C4-2B (cell line): ENCODE measurements around the gene CA11.
A peak's percentile ranks its signal among the peaks of the same experiment; 100 is the strongest.

ENCODE experiments used
- H3K27ac ChIP-seq: fragments of 450-650 bp; 2 replicates; pipeline ENCODE4 v1.5.1; 2017
- CTCF ChIP-seq: fragments of 450-650 bp; conservative IDR thresholded peaks from 2 replicates; pipeline ENCODE4 v1.5.1; 2017; ENCODE audit warnings: mild to moderate bottlenecking
- ZFX ChIP-seq: fragments of 450-650 bp; IDR thresholded peaks from 2 replicates; pipeline ENCODE4 v1.6.1; 2017

The CA11 gene

DNA sequence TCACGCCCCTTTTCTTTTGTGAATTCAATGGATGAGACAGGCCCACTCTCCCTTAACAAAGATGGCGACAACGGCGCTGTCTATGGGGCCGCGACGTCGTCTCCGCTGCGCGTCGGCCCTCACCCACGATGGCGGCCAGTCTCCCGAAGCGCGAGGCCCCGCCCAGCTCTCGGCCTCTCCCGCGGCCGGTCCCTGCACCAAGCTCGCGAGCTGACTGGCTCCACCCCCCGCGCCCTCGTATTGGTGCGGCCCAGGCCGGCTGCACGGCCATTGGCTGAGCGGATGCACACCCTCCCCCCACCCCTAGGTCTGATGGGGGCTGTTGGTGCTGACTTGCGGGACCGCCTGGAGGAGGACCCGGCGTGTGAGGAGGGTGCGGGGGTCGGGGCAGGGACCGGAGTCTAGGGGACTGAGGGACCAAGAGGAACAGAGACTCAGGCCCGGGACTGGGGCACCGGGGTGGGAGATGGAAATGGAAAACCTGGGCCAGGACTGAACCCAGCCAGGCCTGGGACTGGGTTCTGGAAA, 21.9 kb downstream of the CA11 start:
- no peak for TF ChIP-seq ZFX
- no peak for TF ChIP-seq CTCF
- peak overlapping the region; percentile 71 for H3K27ac ChIP-seq

- peak overlapping the region; percentile 71 for H3K27ac ChIP-seq
- TF ChIP-seq CTCF: no peak
- no peak for TF ChIP-seq ZFX
These were observed 22.4 kb downstream of the CA11 start for GRCh38 chr19:48623556-48624066.

DNA sequence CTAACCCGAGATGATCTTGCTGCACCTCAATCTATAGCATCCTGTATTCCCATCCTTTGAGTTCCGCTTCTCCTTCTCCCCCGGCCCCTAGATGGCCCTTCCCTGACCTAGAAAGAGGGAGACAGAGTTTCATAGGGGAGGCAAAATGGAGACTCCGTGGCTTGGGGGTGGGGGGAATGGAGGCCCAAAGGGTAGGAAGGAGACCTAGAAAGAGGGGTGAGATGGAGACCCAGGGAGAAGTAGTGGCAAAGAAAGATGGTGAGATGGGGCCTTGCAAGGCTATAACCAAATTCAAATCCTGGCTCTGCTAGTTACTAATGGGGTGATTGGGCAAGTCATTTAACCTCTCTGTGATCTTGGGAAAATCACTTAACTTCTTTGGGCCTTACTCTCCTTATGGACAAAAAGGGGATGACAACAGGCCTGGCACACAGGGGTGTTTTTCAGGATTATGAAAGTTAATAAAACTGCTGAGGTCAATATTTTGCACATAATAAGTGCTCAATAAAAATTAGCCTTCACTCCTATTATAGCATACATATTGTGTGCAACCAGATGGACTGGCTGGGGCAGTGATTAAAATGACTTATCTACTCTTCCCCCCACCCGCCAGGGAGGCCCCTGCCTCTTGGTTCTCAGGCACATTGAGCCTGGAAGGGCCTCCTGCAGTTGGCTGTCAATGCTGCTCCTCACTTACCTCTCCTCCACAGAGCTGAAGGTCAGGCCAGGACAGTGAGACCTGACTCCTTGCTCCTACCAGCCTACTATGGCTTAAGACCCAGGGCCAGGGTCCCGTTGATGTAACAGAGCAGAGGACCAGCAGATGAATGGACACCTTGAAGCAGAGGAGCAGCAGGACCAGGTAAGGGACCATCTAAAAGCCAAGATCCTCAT, 26.0 kb downstream of the CA11 start:
- peak overlapping the region; percentile 96 for H3K27ac ChIP-seq
- no peak for TF ChIP-seq CTCF
- no peak for TF ChIP-seq ZFX

GRCh38 chr19:48618916-48619691, 26.9 kb downstream of the CA11 start, which contains the start of the genes RPL18 and SPHK2:
RPL18 (minus strand) TSS chr19:48619178; CDS start chr19:48619143, 35 bp downstream.
SPHK2 (plus strand) TSS chr19:48619506; CDS start chr19:48620515, 1,009 bp downstream.
- no peak for TF ChIP-seq CTCF
- no peak for TF ChIP-seq ZFX
- H3K27ac ChIP-seq: peak within 1 kb of the TSS; percentile 96

- no peak for TF ChIP-seq ZFX
- no peak for TF ChIP-seq CTCF
These were observed 27.6 kb downstream of the CA11 start for GRCh38 chr19:48618278-48618915.

DNA sequence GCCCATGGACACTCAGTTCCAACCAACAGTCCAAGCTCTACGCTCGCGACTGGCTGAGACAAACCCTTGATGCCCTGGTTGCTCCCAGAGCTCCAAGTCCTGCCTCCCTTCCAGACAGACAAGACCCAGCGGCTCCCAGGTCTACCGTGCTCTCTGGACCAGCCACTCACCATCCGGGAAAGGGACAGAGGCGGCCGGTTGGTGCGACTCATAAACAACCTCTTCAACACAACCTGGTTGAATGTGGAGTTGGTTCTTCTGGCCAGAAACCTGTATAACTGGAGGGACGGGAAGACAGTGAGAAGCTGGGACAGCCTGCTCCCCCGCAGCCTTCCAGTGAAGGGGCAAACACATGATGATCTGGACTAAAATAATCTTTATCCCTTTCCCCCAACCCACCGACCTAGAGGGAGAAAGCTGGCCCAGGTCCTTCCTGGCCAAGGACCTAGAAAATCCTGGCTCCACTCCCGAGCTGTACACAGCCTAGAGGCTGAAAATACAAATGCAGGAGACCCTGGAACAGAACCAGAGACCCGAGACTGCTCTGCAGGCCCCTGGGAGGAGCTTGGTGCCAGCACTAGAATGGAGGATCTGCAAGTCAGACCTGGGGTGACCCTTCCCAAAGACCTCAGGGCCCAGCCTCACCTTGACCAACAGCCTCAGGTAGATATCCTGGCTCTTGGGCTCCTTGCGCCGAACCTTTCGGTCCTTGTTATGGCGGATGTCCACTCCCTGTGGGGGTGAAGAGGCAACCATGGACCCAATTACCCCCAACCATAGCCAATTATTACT, 28.6 kb downstream of the CA11 start:
- H3K27ac ChIP-seq: peak overlapping the region; percentile 96

More at GRCh38 chr19:48618278-48618915, 27.6 kb downstream of the CA11 start:
- peak overlapping the region; percentile 96 for H3K27ac ChIP-seq

More for the DNA sequence above, 28.6 kb downstream of the CA11 start:
- TF ChIP-seq CTCF (no peak; the same call in 1 of the 2 replicates), ZFX (no peak)
